CD4-positive, alpha-beta T cell treated with Interleukin-15 for 4 hours (primary cell): ENCODE measurements around the gene TAGLN3.

ENCODE experiments used
- DNase-seq: peaks from one replicate; pipeline ENCODE4 v3.0.0-alpha.2; 2020; ENCODE audit warnings: low spot score

TAGLN3 gene

DNA sequence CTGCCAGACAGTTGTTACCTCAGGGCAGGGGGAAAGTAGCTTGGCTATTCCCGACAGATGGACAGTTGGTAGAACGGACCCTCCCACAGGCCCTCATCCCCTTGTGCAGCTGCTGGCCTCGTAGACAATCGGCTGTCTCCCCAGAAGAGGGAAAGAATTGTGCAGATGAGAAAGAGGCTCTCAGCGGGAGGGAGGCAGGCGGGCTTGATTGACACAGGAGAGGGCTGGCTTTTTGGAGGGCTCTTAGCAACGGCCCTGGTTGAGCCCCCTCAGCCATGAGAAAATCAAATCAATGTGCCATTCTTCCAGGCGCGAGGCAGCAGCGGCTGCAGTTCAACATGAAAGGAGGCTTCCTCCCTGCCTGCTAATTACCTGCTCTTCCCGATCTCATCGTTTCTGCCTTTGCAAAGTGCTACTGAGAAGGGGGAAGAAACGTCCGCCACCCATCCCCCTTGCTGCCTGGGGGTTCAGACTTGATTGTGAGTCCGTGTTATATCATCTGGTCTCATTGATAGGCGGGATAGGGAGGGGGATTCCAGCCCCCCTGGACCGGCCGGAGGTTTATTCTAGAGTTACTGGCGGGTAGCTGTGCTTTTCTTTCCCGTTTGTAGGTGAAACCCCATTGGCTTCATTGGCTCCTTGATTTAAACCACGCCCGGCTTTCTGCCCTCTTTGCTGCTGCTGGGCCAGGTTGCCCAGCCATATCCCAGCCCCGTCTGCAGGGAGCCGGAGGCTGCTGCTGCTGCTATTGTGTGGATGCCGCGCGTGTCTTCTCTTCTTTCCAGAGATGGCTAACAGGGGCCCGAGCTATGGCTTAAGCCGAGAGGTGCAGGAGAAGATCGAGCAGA lies at the start of gene TAGLN3:
TAGLN3 (plus strand) TSS at position 287 of the 848 bp plus-strand sequence; CDS start at position 788, 501 bp downstream.
- DNase-seq, result no peak

- DNase-seq, result no peak
These were observed 49.0 kb upstream of the TAGLN3 start for GRCh38 chr3:111949712-111950111.

- no peak for DNase-seq
These were observed 47.7 kb upstream of the TAGLN3 start for GRCh38 chr3:111951032-111951431.

- DNase-seq, result no peak
These were observed 46.6 kb upstream of the TAGLN3 start for GRCh38 chr3:111952086-111952485.

DNA sequence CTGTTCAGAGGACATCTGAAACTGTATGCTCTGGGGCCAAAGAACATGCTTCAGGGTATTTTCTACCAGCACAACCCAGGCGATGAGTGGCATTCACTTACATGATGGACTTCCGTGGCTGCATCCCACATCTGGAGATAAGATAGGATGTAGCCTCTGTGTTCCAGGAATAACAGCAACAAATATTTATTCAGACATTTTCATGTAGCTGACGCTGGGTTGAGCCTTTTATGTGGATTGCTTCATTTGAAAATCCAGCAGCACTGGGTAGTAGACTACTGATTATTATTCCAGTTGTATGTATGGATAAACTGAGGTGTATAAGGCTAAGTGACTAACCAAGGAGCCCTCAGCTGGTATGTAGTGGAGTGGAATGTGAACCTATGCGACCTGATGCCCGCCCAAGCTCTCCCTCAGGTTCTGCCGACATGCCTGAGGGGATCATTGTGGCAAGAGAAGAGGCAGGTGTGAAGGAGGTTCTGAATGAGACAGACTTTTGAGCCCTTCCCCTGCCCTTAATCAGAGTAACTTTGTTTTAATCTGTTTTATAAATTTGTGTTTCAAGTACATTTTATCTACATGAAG lies 45.8 kb upstream of the TAGLN3 start:
- no peak for DNase-seq

DNA sequence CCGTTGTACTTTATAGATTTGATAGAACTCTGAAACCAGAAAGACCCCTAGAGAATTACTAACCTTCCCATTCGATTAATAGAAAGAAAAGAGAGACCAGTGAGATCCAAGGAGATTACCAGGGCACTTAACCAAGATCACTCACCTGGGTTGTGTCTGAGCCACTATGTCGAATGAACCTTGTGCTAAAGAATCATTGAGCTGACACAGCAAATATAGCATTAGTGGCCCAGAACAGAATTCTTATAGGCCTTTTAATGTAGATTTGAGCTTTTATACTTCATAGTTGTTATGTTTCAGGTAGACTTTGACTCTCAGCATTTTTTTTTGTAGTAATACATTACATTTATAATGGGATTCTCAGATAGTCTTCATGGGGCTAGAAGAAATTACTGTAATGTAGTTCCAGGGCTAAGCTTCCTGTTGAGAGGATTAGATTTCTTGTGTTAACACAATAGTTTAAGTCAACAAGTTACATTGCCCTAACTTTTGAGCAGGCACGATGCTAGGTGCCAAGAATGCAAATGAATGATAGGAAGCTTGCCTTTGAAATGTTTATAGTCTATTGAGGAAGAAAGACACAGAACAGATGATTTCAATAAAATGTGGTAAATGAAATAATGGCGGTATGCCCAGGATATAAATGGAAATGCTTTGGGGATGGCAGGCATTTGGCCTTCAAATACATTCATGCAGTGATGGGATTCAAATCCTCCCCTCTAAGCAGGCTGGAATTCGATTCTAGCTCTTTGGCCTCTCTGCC lies 44.3 kb upstream of the TAGLN3 start:
- DNase-seq, result no peak

DNA sequence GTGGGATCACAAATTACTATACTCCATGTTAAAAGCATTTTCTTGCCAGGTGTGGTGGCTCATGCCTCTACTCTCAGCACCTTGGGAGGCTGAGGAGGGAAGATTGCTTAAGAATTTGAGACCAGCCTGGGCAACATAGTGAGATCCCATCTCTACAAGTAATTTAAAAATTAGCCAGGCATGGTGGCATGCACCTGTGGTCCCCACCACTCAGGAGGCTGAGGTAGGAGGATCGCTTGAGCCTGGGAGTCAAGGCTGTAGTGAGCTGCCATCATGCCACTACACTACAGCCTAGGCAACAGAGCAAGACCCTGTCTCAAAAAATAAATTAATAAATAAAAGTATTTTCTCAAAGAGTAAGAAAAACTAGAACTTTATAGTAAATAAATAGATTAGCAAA lies 42.8 kb upstream of the TAGLN3 start:
- DNase-seq, result no peak

- no peak for DNase-seq
These were observed 42.3 kb upstream of the TAGLN3 start for GRCh38 chr3:111956449-111956848.

GRCh38 chr3:111956995-111957734 lies 41.6 kb upstream of the TAGLN3 start:
- no peak for DNase-seq

DNA sequence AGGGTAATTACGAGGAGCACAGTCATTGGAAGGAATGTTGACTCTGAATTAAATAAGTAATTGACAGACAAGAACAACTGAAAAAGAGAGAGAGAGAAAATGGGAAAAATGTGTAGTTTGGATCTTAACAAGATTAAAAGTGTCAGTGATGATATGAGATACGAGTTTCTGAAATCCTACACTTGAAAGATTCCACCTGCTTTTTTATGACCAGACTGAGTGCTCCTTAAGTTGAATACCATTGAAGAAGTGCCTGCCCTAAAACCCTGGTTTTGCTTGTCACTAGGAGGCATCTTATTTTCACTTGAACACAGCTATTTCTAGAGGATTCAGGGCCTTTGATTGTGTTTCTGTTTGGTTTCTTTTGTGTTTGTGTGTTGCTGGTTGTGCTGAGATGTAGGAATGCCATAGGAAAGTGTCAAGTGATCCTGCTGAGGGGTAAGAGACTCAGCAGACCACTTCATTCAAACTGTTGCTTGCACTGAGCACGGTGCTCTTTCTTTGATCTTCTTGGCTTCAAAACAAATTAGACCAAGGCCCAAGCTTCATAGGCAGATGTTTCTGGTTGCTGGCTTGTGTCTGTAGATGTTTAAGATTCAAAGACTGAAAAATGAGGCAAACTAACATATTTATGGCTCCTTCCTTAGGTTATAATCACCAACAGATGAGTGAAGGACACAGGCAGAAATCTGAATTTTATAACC lies 37.1 kb upstream of the TAGLN3 start:
- no peak for DNase-seq

- DNase-seq, result no peak
These were observed 35.3 kb upstream of the TAGLN3 start for GRCh38 chr3:111963424-111963823.

DNA sequence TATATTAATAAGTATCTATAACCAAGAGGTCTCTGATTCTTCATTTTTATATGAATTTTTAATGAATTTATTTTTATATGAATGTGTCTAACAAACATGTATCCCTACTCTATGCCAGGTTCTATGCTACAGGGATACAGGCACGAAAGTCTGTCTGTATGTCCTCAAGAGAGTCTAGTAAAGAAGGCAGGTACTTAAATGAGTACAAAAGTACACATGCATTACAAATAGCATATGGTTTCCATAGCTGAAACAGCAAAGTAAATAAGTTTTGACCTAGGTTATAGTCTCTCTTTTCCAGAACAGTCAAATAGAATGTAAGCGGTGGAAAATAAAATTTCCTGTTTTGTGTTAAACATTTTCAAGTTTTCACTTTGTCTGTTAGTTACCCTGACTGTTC lies 33.2 kb upstream of the TAGLN3 start:
- no peak for DNase-seq

GRCh38 chr3:111967068-111967467 lies 31.7 kb upstream of the TAGLN3 start:
- DNase-seq, result no peak

DNA sequence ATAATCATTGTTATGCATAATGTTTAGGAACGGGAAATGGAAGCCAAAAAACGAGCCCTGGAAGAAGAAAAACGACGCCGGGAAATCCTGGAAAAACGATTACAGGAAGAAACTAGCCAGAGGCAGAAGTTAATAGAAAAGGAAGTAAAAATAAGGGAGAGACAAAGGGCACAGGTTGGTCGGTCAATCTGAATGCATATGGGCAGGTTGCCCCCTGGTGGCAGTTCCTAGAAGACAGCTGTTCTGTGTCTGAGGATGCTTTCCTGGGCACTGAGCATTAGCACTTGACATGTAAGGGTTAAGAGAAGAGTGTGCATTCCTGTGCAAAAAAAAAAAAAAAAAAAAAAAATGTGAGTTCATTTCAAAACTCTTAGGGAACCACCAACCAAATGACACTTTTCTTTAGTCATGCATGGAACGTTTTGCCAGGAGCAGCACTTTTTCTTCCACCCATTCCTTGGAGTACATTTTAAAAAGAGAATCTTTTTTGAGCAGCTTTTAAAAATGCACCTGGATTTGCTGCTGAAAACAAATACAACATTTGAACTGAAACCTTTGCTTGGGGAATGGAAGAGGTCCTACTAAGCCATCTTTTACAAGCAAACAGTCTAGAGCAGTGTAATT lies 31.0 kb upstream of the TAGLN3 start:
- peak; percentile 83 for DNase-seq

DNA sequence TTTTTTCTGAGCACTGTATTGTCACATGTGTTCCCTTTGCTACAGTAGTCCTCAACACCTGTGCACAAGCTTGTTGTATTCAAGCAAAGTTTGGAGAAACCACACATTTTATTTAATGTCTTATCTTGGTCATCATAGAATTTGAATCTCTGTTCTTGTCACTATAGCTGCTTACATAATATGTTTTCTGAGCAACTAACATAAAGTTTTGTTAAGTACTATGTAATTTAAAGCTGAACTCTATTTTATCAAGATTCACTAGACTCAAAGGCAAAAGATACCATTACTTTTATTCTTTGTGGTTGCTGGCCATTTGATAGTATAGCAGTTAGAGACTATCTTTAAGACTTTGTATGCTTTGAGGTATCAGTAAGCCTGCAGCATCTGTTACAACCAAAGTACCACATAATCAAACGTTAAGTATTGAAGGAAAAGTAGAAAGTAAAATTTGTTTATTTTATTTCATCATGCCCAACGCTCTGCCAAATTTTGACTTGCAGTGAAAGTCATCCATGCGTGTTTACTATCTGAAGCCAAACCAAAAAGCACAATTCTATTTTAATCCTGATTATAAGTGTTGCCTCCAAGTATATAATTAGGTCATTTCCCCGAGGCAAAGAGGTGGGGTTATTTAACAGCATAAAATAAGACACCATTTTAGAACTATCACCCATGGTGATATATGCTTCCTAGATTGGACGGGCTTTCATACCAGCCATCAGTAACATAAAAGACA lies 30.2 kb upstream of the TAGLN3 start:
- DNase-seq, result no peak

DNA sequence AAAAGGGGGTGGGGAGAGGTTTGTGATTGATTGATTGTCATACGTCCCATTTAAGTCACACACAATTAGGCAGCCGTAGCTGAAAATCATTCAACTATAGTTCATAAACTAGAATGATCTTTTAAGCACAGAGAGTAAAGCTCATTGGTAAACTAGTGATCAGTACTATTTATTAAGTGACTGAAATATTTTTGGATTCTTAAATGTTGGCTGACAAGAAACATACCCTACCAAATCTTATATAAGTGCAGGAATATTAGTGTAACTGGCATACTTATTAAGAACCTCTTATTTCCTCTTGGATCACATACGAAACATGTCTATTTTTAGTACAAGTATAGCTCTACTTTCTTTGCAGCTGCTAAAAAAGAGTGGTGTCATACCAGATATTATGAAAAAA lies 28.3 kb upstream of the TAGLN3 start:
- DNase-seq, result no peak

DNA sequence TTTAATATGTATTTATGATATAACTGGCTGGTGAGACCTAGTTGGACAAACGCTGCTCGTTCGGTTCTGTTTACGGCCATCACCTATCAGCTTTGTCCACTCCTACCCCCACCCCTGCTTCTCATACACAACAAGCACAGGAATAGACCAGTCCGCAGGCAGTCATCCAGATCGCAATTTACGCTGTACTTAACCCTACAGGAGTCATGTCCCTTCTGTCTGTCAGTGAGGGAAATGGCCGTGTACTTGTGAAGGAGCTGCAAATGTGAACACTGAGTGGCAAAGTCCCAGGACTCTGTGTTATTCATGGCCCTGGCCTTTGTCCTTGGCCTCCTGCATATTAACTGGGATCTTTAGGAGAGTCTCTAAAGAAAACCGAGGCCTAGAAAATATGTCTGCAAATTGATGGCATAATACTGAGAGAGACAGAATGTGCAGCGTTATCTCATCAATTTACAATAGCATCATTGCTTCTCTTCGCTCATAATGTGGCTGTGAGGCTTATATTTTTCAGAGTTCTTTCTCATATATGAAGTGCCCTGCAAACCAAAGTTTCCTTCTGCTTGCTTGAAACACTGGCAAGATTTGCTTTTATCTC lies 27.1 kb upstream of the TAGLN3 start:
- DNase-seq, result no peak

DNA sequence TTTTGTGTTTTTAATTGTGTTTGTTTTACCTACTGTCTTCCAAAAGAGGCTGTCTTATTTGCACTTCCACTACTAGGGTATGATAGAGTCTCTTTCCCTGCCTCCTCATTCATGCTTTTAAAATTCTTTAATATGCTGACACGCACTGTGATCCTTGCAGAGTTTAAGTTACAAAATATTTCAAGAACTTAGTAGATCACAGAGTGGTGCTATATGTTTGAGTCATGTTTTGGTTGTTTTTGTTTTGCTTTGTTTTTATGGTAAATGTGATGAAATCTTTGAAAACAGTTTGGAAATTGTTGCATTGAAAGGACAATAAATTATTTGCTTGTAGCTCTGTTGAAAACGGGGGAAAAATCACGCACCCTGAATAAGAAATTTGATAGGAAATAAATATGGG lies 25.8 kb upstream of the TAGLN3 start:
- DNase-seq, result no peak

DNA sequence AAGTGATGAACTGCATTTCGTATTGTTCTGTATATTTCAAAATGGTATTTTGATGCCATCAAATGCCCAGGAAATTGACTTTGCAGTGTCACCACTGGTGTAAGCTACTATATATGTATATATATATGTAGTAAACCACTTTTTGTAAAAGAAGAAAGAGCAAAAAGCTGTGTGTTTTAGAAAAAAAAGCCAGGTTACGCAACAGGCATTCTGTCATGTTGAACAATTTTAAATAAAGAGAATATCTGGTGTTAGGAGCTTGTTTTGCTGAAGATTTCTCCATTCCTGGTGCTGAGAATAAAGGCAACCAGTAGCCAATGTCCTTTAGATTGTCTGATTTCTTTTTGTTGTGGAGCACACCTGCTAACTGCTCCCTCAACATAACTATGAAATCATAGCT lies 23.6 kb upstream of the TAGLN3 start:
- no peak for DNase-seq

DNA sequence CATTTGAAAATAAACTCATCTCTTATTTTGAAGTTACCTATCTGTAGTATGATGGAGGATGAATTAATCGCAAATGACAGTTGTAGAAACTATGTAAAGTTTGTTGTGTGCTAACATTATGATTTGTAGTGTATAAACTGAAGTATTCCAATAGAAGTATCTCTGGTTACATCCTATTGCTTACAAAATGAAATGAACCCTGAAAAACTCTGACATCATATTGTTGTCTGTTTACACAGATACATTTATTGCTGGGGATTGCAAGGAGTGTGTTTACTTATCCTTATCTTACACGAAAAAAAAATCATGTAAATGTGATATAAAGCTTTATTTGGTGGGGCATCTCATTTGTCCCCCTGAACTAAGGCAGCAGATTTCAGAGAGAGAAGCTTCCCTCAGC lies 22.5 kb upstream of the TAGLN3 start:
- DNase-seq, result no peak
